HK-2 (cell line): ENCODE results near the gene DDX41.
A peak's percentile ranks its signal among the peaks of the same experiment; 100 is the strongest.

ENCODE experiments used
- DNase-seq: peaks from one replicate; pipeline ENCODE4 v3.0.0-alpha.2; 2018; ENCODE audit not compliant: unreplicated experiment

DDX41 gene

DNA sequence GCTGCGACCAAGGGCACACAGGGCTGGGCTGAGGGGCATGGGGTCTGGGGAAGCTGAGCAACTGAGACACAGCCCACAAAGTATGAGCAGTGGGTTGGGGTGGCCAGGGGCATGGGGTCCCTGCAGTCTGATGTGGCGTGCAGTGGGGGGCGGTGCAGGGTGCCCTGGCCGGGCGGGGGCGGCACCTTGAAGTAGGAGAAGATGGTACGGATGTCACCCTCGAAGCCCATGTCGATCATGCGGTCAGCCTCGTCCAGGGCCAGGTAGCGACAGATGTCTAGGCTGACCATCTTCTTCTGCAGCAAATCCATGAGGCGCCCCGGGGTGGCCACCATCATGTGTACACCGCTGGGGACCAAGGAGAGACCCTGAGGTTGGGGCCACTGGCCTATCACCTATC is 3.3 kb downstream of the DDX41 start:
- no peak for DNase-seq

DNA sequence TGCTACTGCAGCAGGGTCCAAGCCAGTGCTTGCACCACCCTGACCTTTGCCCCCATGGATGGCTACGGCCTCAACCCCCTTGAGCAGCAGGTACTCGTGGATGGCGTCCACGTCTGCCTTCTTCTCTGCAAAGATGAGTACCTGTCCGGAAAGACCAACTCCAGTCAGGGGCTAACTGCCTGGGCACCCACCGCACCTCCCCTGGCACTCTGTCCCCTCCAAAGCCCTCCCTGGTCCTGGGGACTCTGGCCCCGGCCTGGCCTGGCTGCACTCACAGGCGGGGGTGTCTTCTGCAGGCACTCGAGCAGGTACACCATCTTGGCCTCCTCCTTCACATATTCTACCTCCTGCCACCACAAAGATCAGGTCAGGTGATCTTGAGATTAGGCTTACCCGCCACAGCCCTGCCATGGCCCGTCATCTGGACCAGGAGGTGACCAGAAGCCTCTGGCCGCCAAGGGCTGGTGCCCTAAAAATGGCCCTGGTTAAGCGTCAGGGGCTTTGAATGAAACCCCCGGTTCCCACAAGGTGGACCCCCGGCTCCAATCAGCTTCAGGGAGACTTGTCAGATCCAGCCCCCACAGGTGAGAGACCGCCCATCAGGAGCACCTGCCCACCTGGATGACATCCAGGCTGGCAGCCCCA is 3.9 kb downstream of the DDX41 start:
- no peak for DNase-seq

- DNase-seq = no peak
These were observed 4.7 kb downstream of the DDX41 start for GRCh38 chr5:177511796-177512675.

- no peak for DNase-seq
These were observed 5.6 kb downstream of the DDX41 start for GRCh38 chr5:177511181-177511580.

- DNase-seq = no peak
These were observed 6.2 kb downstream of the DDX41 start for GRCh38 chr5:177510567-177511053.

DNA sequence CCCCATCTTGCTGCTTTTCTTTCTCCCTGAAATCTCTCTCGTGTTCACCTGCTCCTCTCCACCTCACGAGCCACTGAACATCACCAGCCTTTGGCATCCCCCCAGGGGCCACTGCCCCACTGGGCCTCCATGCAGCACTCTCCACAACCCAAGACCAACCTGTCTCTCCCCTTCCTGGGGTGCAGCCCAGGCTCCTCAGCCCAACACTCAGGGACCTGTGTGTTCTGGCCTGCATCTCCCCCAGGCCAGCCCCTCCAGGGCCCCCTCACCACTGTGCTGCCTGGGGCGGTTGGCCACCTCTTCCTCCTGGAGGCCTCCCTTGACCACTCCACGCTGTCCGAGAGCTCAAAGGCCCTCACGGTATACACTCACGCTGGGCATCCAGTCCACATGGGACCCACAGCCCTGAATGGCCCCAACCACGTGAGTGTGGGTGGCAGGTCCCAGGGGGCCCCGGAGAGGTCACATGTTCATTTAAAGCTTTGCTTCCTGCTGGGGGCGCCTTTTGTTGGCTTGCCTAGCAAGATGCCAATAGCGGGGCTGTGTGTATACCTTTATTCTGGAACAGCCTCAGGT is 6.7 kb downstream of the DDX41 start:
- DNase-seq = no peak

DNA sequence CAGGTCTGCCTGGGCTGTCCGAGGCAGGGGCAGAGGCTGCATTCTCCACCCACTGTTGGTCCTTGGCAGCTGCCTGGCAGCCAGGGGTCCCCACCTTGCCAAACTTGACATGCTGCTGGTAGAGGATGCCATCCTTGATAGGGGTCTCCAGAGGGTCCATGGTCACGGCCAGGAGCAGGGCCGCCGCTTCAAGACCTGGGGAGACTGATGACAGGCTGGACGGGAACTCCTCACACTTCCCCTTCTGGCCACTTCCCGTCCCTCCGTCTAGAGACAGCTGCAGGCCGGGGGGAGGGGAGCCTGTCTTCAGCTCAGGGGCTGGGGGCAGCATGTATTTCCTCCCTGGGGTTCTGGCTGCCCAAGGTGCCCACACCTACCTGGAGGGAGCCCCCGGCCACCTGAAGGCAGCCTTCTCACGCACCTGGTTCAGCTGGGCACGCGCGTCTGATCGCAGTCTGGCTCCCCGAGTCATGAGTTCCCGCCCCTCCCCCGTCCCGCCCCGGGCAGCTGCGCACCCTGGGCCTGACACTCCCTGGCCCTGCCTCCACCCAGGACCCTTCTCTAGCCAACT is 7.3 kb downstream of the DDX41 start, which contains the start of gene DOK3:
Gene DOK3 (minus strand): TSS at position 446 of the 571 bp plus-strand sequence. CDS start 286 bp downstream, at position 160.
- no peak for DNase-seq

GRCh38 chr5:177508837-177509236 is 7.9 kb downstream of the DDX41 start:
- no peak for DNase-seq

DNA sequence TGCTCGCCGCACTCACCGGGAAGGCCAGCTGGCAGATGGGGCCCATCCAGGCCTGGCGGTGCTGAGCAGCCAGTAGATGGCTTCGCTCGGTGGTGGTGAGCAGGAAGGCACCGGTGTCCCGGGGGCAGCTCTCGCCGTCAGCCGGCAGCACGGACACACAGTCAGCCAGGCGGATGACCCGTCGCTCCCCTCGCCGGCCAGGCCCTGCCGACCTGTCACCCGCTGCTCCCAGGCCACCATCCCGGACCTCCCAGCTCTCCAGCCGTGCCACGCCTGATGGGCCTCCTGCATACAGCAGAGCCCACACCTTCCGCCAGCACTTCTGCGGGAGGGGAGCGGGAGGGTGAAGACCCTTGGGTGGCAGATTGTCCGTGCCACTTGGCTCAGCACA is 8.5 kb downstream of the DDX41 start:
- DNase-seq = no peak

DNA sequence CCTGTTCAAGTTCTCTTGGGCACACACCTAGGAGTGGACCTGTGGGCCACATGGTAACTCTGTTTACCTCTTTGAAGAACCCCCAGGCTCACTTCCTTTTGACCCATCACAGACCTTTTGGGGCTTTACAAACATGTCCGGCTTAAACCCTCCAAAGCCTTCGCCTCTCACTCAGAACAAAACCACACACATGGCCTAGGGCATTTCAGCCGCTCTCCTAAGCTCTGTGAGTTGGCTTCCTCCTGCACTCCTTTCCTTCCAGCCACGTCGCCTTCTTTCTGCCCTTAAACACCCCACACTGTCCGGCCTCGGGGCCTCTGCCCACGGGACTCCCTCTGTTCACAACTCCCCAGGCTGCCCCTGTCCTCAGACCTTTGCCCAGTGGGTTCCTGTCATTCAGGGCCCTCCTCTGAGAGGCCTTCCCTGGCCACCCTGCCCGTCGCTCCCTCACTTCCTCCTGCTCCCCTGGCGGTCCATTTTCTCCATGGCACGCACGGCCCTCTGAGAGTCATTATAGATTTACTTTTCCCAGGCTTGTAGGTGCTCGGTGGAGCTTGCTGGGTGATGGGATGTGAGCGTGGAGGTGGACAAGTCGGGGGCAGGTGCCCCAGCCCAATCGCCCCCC is 9.1 kb downstream of the DDX41 start:
- no peak for DNase-seq

DNA sequence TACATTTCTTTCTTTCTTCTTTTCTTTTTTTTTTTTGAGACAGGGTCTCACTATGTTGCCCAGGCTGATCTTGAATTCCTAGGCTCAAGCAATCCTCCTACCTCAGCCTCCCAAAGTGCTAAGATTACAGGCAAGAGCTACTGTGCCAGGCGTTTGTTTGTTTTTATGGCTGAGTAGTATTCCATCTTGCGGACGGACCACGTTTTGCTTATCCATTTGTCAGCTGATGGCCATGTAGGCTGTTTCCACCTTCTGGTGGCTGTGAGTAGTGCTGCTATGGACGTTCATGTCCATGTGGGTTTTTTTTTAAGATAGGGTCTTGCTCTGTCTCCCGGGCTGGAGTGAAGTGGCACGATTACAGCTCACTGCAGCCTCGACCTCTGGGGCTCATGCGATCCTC is 9.6 kb downstream of the DDX41 start:
- DNase-seq = no peak

- no peak for DNase-seq
These were observed 11.7 kb downstream of the DDX41 start for GRCh38 chr5:177505075-177505474.

DNA sequence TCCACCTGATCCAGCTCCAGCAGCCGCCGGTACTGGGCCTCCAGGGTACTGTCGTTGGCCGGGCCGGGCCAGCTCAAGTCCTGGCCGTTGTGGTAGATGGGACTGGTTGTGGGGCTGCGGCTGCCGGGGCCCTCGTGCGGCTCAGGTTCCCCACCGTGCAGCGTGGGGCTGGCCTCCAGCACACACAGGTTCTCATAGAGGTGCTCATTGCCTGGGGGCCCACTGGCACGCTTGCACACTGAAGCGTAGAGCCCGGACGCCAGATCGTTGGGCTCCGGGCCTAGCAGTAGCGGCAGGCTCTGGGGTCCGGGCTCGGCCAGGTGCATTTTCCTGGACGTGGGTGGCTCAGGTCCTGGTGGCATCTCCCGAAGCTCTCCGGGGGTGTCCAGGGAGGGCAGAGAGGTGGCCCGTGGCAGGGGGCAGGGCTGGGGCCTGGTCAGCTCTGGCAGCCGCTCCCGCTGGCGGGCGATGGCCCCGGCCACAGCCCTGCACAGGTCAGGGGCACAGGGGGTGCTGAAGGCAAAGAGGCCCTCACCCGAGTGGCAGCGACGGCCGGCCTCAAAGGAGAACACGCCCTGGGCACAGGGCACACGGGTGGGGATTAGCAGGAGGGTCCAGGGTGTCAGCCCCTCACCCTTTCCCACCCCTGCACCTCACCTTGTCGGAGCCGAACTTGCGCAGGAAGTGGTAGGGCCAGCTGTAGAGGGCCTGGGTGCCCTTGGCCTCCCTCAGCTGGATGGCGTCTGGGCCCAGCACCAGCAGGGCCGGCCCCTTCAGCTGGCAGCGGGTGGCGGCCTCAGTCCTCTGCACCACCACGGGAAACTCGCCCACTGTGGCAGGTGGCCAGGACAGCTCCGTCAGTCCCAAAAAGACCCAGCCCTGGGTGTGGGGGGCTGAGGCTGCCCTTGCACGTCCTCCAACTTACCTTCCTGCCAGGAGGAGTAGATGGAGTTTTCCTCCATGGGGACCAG is 12.4 kb downstream of the DDX41 start:
- DNase-seq = no peak

DNA sequence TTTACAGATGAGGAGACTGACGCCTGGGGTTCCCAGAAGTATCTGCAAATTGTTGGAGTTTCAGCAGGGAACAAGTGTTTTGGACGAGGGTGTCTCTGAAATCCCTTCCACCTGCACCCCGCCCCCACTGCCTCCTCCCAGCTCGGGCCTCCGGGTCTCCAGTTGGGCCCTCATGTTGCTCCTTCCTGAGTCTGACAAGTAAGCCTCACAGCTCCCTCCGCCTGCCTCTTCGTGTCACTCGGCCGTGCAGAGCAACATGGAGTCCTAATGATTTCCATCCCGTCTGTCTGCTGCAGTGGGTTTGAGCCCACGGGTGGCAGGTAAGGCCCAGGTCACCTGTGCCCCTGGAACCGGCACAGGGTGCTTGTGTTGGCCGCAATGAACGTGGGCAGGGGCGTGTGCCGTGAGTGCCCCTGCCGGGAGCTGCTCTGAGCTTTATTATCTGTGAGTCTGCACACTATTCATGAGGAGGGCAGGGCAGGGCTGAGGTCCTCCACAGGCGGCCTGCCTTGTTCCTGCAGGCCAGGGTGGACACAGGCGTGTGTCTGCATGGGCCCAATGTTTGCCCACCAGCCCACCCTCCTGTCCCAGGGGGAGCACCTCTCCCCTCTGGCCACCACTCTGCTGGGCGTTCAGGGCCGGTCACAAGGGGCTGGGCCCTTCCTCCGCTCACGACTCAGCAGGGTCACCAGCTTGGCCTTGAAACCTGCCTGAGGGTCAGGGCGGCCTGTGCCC is 13.2 kb downstream of the DDX41 start:
- DNase-seq = no peak

GRCh38 chr5:177502886-177503285 is 13.9 kb downstream of the DDX41 start:
- no peak for DNase-seq

- no peak for DNase-seq
These were observed 14.7 kb downstream of the DDX41 start for GRCh38 chr5:177501874-177502678.

DNA sequence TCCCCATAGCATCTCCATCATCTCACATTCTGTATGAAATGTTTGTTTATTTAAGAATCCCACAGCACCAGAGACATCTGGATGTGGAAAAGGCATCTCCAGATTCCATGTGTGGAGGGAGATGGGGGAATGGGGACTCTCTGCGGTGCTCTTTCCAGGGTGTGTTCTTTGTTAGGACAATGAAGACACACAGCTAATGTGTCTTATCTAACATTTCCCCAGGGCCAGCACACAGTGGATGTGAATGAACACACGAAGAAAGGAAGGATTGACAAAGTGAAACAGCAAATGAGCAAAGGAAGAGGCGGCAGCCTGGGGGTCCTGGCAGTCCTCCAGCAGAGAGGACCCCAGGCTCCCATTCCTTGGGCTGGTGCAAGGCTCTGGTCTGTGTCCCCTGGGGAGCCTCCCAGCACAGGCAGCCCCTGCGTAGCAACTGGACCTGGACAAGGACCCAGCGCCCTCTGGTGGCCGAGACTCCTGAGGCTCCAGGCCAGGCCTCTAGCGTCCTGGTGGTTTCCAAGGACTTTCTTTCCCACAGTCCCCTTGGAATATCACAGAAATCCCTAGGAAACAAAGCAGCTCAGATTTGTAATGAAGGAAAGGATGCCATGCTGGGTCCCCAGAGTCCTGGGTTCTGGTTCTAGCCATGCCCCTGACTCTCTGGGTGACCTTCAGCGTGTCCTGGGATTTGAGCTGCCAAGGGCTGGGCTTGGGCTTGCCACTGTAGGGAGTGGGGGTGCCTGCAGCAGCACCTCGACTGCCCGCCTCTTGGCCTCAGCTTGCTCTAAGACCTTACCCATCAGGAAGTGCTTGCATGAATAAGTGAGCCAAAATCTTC is 15.9 kb downstream of the DDX41 start:
- DNase-seq = peak; percentile 80

DNA sequence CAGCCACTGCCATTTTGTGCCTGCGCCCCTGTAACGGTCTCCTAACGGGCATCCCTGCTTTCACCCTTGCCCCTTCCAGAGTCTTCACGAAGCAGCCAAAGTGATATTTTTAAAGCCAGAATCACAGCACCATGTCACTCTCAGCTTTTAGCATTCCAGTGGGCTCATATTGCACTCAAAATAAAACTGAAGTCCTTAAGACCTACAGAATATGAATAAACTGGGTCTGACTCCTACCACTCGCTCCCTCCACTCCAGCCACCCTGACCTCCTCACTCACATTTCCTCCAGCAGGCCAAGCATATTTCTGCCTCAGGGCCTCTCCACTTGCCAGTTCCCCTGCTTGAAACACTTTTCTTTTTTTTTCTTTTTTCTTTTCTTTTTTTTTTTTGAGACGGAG is 16.9 kb downstream of the DDX41 start:
- DNase-seq = no peak
